ENCODE measurements around the gene ZMIZ1.

Gene ZMIZ1

DNA sequence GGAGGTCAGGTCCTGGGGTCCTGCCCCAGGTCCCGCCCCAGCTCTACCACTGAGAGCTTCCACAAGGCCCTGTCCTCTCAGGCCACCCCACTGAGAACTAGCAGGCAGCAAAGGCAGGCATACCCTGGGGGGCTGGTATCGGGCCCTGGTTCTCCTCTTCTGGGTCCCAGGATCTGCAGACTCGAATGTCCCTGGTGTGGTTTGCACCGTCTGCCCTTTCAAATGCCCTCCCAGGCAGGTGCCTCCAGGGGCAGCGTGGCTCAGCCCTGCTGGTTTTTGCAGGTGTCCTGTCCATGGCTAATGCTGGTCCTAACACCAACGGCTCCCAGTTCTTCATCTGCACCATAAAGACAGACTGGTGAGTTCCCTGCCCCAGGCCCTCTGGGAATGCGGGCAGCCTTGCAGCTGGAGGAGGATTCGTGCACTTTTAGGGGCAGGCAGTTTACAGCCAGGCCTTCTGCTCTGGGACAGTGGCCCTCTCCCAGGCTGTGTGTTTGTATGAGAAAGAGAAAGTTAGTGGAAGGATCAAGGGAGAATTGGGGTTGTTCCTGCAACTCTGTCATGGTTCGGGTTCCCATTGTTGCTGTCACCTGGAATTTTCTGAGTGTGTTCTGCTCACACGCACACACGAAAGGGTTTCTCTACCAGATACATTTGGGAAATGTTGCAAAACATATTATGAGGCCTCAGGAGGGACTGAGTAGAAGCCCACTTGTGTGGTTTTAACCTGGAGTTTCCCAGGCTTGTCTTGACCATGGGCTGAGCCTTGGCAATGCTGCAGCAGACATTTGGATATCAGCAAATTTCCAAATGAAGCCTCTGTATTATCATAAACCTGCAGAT, 283.5 kb downstream of the ZMIZ1 start:
- DNase-seq: no peak
- peaks cover 73 to 78% of the 10 kb centered on the region in 2 donors for H3K36me3 Mint-ChIP-seq
- peak overlapping the region; percentile 27 for H3K27ac Mint-ChIP-seq
- H3K27me3 Mint-ChIP-seq: no peaks in the 10 kb centered on the region
- H3K4me3 Mint-ChIP-seq: no peak overlapping the region
- ATAC-seq (replicated peaks): no peak
- no peaks in the 10 kb centered on the region for H3K9me3 Mint-ChIP-seq
- peaks cover 54 to 78% of the 10 kb centered on the region in 2 donors for H3K4me1 Mint-ChIP-seq

DNA sequence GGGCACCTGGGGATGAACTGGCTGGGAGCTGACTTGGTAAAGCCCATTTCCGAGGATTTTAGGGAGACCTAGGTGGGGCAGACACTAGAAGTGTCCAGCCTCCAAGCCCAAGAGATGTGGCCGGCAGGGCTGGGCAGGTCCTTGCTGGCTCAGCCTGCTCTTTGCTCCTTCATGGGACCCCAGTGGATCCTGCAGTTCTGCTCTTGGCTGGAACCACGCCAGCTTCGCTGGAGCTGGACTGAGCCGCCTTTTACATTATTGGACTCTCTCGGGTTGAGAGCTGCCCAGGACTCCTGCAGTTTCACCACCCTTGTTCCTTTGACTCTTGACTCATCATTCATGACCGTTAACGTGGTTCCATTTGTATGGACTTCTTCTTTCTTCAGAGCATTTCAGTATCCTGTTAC, 284.2 kb downstream of the ZMIZ1 start:
- H3K36me3 Mint-ChIP-seq: peaks cover 71 to 85% of the 10 kb centered on the region in 2 donors
- no peaks in the 10 kb centered on the region for H3K9me3 Mint-ChIP-seq
- H3K4me1 Mint-ChIP-seq: peaks cover 54 to 78% of the 10 kb centered on the region in 2 donors
- peak overlapping the region in 1 of 2 donors; percentile 22 for H3K4me3 Mint-ChIP-seq
- ATAC-seq (replicated peaks) (no peak), DNase-seq (no peak)
- H3K27me3 Mint-ChIP-seq: no peaks in the 10 kb centered on the region
- no peak overlapping the region for H3K27ac Mint-ChIP-seq

GRCh38 chr10:79353726-79354125, 285.0 kb downstream of the ZMIZ1 start:
- peak; percentile 15 to 19 for ATAC-seq (replicated peaks)
- peaks cover 53 to 78% of the 10 kb centered on the region in 2 donors for H3K4me1 Mint-ChIP-seq
- peaks cover 69 to 82% of the 10 kb centered on the region in 2 donors for H3K36me3 Mint-ChIP-seq

GRCh38 chr10:79354141-79354540, 285.4 kb downstream of the ZMIZ1 start:
- Mint-ChIP-seq H3K27ac (peak overlapping the region; percentile 69), H3K36me3 (peaks cover 68 to 78% of the 10 kb centered on the region in 2 donors), H3K4me1 (peaks cover 54 to 74% of the 10 kb centered on the region in 2 donors), H3K9me3 (no peaks in the 10 kb centered on the region), H3K4me3 (peak overlapping the region; percentile 30 to 39), H3K27me3 (no peaks in the 10 kb centered on the region)
- DNase-seq (peak; percentile 28), ATAC-seq (replicated peaks) (peak; percentile 72 to 80)

More at GRCh38 chr10:79353726-79354125, 285.0 kb downstream of the ZMIZ1 start:
- Mint-ChIP-seq H3K9me3 (no peaks in the 10 kb centered on the region), H3K27ac (peak overlapping the region; percentile 53), H3K27me3 (no peaks in the 10 kb centered on the region), H3K4me3 (peak overlapping the region; percentile 30 to 39)
- DNase-seq: no peak

DNA sequence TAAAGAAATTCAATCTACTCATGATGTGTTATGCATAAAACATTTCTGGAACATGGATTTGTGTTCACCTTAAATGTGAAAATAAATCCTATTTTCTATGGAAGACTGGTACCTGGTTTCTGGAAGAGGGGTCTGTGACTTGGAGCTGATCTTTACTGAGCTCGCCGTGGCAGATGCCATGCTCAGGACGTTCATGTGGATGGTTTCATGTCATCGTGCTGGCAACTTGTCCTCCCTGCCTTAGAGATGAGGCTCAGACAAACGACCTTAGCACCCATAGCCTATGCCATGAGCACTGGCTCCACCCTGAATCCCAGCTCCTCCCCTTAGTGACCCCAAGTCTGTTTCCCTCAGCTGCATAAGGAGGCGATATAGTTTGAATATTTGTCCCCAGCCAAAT, 285.8 kb downstream of the ZMIZ1 start:
- DNase-seq (no peak), ATAC-seq (replicated peaks) (no peak)
- Mint-ChIP-seq H3K4me1 (peaks cover 50 to 71% of the 10 kb centered on the region in 2 donors), H3K9me3 (no peaks in the 10 kb centered on the region), H3K4me3 (peak overlapping the region in 1 of 2 donors; percentile 39), H3K27ac (peak overlapping the region; percentile 69), H3K36me3 (peaks cover 63 to 73% of the 10 kb centered on the region in 2 donors), H3K27me3 (no peaks in the 10 kb centered on the region)

DNA sequence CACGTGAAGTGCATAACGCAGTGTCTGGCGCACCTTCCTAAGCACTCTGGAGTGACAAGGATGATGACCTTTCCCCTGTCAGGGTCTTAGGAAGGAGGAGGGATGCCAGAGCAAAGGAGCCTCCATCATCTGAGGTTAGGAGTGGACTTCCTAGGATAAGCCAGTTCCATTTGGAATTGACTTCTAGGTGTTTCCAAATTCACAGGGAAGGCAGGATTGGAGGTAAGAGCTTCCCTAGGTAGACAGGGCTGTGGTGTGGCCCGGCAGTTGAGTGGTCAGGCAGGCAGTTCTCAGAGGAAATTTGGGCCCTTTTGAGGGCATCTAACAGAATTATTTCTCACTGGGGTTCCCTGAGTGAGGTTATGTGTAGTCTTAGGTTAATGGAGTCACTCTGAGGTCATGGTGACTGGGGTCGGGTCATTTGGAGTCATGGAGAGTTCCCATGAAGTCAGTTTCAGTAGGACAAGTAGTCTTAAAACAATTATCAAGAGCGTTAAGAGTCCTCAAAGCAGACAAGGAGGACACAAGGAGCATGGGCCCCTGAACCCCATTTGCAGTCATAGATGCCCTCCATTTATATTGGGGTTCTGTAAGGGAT, 286.8 kb downstream of the ZMIZ1 start:
- Mint-ChIP-seq H3K4me3 (peak overlapping the region; percentile 2 to 25), H3K4me1 (peaks cover 42 to 67% of the 10 kb centered on the region in 2 donors), H3K27ac (no peak overlapping the region), H3K27me3 (no peaks in the 10 kb centered on the region), H3K9me3 (no peaks in the 10 kb centered on the region), H3K36me3 (peaks cover 55 to 71% of the 10 kb centered on the region in 2 donors)
- no peak for DNase-seq
- no peak for ATAC-seq (replicated peaks)

GRCh38 chr10:79356104-79356503, 287.3 kb downstream of the ZMIZ1 start:
- ATAC-seq (replicated peaks): peak; percentile 78 to 80
- DNase-seq: peak; percentile 32
- Mint-ChIP-seq H3K4me1 (peaks cover 40 to 61% of the 10 kb centered on the region in 2 donors), H3K27ac (peak overlapping the region; percentile 47), H3K4me3 (no peak overlapping the region), H3K9me3 (no peaks in the 10 kb centered on the region), H3K27me3 (no peaks in the 10 kb centered on the region), H3K36me3 (peaks cover 51 to 71% of the 10 kb centered on the region in 2 donors)

GRCh38 chr10:79357180-79357579, 288.4 kb downstream of the ZMIZ1 start:
- Mint-ChIP-seq H3K4me3 (no peak overlapping the region), H3K27me3 (no peaks in the 10 kb centered on the region), H3K9me3 (no peaks in the 10 kb centered on the region), H3K4me1 (peaks cover 39 to 56% of the 10 kb centered on the region in 2 donors), H3K36me3 (peaks cover 45 to 69% of the 10 kb centered on the region in 2 donors), H3K27ac (no peak overlapping the region)
- no peak for DNase-seq
- no peak for ATAC-seq (replicated peaks)

DNA sequence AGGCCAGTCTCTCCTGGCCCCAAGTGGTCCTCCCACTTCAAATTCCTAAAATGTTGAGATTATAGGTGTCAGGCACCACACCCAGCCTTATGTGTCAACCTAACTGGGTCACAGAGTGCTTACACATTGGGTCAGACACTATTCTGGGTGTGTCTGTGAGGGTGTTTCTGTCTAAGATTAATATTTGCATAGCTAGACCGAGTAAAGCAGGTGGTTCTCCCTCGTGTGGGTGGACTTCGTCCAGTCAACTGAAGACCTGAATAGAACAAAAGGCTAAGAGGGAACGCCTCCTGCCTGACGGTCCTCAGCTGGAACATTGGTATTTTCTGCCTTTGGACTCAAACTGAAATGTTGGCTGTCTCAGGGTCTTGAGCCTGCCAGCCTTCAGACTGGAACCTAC, 290.0 kb downstream of the ZMIZ1 start:
- Mint-ChIP-seq H3K27me3 (no peaks in the 10 kb centered on the region), H3K4me3 (no peak overlapping the region), H3K27ac (no peak overlapping the region), H3K4me1 (peaks cover 27 to 42% of the 10 kb centered on the region in 2 donors), H3K36me3 (peaks cover 32 to 55% of the 10 kb centered on the region in 2 donors), H3K9me3 (no peaks in the 10 kb centered on the region)
- ATAC-seq (replicated peaks) (peak; percentile 22 to 35), DNase-seq (no peak)

- peak overlapping the region; percentile 25 for H3K27ac Mint-ChIP-seq
- peaks cover 17 to 30% of the 10 kb centered on the region in 2 donors for H3K4me1 Mint-ChIP-seq
- peaks cover 21 to 46% of the 10 kb centered on the region in 2 donors for H3K36me3 Mint-ChIP-seq
- H3K27me3 Mint-ChIP-seq: no peaks in the 10 kb centered on the region
- no peak for DNase-seq
- no peak overlapping the region for H3K4me3 Mint-ChIP-seq
- peak; percentile 51 to 64 for ATAC-seq (replicated peaks)
- H3K9me3 Mint-ChIP-seq: no peaks in the 10 kb centered on the region
Observed at GRCh38 chr10:79359816-79360498, 291.2 kb downstream of the ZMIZ1 start.

GRCh38 chr10:79360499-79361342, 292.0 kb downstream of the ZMIZ1 start:
- peaks cover 12 to 23% of the 10 kb centered on the region in 2 donors for H3K4me1 Mint-ChIP-seq
- no peak overlapping the region for H3K27ac Mint-ChIP-seq
- H3K9me3 Mint-ChIP-seq: no peaks in the 10 kb centered on the region
- no peak for DNase-seq
- H3K27me3 Mint-ChIP-seq: no peaks in the 10 kb centered on the region
- H3K4me3 Mint-ChIP-seq: no peak overlapping the region
- no peak for ATAC-seq (replicated peaks)
- peaks cover 13 to 39% of the 10 kb centered on the region in 2 donors for H3K36me3 Mint-ChIP-seq

DNA sequence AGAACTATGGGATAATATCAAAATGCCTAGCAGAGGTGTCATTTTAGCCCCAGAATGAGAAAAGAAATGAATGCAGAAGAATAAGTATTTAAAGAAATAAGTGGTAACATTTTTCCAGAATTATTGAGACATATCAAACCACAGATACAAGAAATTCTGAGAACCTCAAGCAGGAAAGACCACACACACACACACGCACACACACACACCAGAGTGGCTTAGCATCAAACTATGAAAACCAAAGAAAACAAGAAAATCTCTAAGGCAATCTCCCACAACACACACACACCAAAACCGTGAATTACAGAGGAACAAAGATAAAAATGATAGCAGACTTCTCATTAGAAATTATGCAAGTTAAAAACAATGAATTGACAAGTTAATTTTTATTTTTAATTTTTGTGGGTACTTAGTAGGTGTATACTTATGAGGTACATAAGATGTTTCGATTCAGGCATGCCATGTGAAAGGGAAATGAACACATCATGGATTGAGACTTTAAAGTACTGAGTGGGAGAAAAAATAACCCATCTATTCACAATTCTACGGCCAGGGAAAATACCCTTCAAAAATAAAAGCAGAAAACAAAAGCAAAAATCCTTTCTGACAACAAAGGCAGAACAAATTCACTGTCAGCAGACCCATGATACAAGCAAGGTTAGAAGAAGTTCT, 293.1 kb downstream of the ZMIZ1 start:
- Mint-ChIP-seq H3K4me1 (peaks cover 6 to 15% of the 10 kb centered on the region in 2 donors), H3K27ac (no peak overlapping the region), H3K27me3 (no peaks in the 10 kb centered on the region), H3K4me3 (no peak overlapping the region), H3K9me3 (no peaks in the 10 kb centered on the region), H3K36me3 (peaks cover 5 to 30% of the 10 kb centered on the region in 2 donors)
- ATAC-seq (replicated peaks) (no peak), DNase-seq (no peak)

All from stimulated activated naive B cell treated with anti-CD40 and anti-IgM and Interleukin-4, amounts not matched to agents 10 μg/mL and 1 μg/mL and 100 μg/mL, for 72 hours (primary cell).